Omental fat pad (tissue), 4 donors: ENCODE data around the gene TTC28. TPM values are rescaled to one million over a fixed set of nuclear protein-coding genes. Genes with fewer than 3 reads are reported as not detected.

Experiments used
- ATAC-seq: fragments of 150-250 bp; one replicate; pipeline ENCODE4 v1.9.1; 2016; ENCODE audit warnings: mild to moderate bottlenecking, moderate library complexity; ENCODE audit not compliant: low FRiP score
- DNase-seq: peaks from one replicate; pipeline ENCODE4 v3.0.0-alpha.2; 2019; ENCODE audit warnings: low spot score
- total RNA-seq, 4 donors: library from RNA; depleted of rRNA; stranded (reverse); fragments of >200 nt; gene quantifications; one replicate each; pipeline ENCODE4 v1.1.0, GENCODE V29; 2016
- TF ChIP-seq, protein P1 (sequence below), 3 donors: fragments of 450-650 bp; IDR thresholded peaks; one replicate each; pipeline ENCODE4 v1.5.1; 2016 to 2017; ENCODE audit warnings: antibody characterized with exemption in 3 of 3, mild to moderate bottlenecking in 3 of 3, moderate library complexity in 2 of 3

TTC28 gene
- total RNA-seq, 4 donors from 2014 or later = 28.6 to 103 (median 50.6) TPM

DNA sequence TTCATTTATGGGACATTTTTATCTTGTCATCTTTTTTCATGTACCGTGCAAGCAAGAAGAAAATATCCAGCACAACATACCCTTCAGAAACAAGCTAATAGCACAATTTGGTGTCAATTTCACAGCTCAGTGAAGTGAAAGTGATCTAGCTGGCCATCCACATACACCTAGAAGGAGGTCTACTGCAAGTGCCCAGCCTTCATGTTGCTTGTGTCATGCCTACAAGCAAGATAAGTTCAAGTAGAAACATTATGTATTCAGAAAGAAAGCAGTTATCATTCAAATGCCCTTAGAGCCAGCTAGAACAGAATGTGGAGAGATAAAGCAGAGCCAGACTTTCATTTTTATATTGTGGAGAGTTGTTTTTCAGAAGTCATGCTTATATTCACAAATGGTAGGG, 434.9 kb downstream of the TTC28 start:
- no peak for DNase-seq

DNA sequence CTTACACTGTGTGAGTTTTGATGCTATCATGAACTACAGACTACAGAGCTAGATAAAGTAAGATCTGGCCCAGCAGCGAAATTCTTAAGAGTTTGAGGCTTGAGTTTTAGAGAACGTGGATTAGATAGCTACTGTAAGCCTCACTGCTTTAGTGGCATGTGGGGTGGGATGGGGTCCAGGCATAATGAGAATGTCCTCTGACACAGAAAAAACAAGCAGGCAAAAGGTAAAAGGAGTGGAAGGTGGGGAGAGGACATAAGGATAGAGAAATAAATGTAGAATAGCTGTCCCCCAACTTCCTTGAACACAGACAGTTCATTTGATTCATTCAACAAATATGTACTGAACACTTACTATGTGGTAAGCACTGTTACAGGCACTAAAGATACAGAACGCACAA, 436.1 kb downstream of the TTC28 start:
- TF ChIP-seq, protein P1, sequence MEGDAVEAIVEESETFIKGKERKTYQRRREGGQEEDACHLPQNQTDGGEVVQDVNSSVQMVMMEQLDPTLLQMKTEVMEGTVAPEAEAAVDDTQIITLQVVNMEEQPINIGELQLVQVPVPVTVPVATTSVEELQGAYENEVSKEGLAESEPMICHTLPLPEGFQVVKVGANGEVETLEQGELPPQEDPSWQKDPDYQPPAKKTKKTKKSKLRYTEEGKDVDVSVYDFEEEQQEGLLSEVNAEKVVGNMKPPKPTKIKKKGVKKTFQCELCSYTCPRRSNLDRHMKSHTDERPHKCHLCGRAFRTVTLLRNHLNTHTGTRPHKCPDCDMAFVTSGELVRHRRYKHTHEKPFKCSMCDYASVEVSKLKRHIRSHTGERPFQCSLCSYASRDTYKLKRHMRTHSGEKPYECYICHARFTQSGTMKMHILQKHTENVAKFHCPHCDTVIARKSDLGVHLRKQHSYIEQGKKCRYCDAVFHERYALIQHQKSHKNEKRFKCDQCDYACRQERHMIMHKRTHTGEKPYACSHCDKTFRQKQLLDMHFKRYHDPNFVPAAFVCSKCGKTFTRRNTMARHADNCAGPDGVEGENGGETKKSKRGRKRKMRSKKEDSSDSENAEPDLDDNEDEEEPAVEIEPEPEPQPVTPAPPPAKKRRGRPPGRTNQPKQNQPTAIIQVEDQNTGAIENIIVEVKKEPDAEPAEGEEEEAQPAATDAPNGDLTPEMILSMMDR (IDR thresholded peaks at IDR 0.05) = no peak
- no peak for ATAC-seq

More for the DNA sequence above, 434.9 kb downstream of the TTC28 start:
- TF ChIP-seq, protein P1 (IDR thresholded peaks at IDR 0.05) = no peak
- ATAC-seq = no peak

DNA sequence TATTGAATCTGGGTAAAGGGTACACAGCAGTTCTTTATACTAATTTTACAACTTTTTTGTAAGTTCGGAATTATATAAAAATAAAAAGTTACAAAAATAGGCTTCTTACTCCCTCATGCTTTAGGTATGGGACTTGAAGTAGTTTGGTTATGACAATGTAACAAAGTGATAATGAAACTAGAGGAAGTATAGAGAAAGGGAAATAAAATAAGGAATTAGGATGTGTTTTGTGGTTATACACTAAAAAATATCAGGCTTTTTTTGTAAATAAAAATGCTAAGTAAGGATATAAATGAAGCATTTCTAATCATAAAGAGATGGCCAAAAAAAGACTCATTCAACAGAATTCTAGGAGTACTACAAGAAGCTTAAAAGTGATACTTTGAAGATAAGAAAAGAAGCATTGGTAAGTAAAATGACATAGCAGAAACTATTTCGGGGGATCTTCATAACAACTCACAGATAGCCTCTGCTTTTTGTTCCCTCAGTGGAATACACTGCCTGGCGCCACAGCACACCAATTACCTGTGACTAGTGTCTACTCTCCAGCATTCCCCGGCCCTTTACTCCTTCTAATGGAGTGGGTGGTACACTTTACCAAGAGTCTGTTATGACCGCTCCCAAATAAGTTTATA, 437.9 kb downstream of the TTC28 start:
- ATAC-seq = no peak
- DNase-seq = no peak
- TF ChIP-seq, protein P1 (IDR thresholded peaks at IDR 0.05) = no peak

More for the DNA sequence above, 436.1 kb downstream of the TTC28 start:
- DNase-seq = no peak

DNA sequence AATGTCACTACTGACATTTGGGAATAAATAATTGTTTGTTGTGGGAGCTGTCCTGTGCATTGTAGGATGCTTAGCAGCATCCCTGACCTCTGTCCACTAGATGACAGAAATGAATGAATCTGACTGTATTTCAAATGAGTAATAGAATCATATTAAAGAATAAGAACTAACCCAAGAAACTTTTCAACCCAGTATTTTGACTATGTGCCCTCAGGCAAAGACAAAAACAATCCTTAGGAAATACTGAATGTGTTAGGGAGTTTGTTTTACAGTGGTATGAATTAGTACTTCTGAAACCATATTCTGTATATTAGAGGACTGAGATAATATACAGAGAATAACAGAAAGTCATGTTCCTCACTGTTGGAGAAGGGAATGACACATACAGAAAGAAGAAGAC, 439.7 kb downstream of the TTC28 start:
- no peak for DNase-seq
- ATAC-seq = no peak
- TF ChIP-seq, protein P1 (IDR thresholded peaks at IDR 0.05) = no peak

DNA sequence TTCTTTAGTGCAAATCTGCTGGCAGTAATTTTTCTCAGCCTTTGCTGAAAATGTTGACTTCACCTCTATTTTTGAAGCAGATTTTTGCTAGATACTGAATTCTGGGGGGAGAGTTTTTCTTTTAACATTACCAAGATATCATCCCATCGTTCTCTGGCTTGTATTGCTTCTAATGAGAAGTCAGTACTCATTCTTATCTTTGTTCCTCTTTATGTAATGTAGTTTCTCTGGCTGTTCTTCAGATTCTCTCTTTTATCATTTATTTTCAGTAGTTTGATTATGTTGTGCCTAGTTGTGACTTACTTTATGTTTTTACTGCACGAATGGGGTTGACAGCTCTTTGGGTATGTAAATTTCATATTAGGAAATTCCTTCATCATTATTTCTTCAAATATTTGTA, 441.9 kb downstream of the TTC28 start:
- no peak for DNase-seq
- TF ChIP-seq, protein P1 (IDR thresholded peaks at IDR 0.05) = no peak
- ATAC-seq = no peak

DNA sequence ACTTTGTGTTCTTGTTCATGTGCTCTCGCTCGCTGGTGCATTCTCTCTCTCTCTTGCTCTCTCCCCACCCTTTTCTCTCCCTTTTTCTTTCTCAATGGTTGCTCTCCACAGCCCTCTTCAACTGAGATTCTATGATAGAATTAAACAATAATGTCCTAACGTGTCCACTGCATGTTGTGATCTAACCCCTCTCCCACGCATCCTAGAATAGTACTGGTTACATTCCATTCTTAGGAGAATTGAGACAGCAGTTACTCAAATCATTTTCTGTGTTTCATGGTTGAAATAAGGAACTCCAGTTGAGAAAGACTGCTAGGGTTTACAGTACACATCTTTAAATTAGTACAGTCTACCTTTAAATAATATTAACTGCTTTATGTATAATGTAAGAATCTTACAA, 442.5 kb downstream of the TTC28 start:
- TF ChIP-seq, protein P1 (IDR thresholded peaks at IDR 0.05) = no peak
- ATAC-seq (no peak), DNase-seq (no peak)

DNA sequence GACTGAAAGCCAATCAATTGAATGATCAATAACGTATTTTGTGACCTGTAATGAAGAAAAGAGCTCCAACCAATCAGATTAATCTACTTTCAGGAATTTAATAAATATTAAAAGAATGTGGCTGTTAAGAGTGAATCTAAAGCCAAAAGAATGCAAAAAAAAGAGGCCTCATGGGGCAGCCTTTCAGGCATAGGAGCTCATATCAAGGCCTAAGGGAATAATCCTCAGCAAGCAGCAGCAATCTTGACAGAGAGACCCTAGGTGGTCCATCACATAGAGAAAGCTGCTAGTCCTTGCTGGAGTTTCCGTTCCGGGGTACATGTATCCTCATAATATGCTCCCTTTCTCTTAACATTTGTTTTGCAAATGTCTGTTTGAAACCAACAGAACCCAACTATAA, 447.4 kb downstream of the TTC28 start:
- ATAC-seq (no peak), DNase-seq (no peak)
- TF ChIP-seq, protein P1 (IDR thresholded peaks at IDR 0.05) = no peak
